DOHH2 (cell line): Measurements from ENCODE around the gene GPR132.

ENCODE experiments used
- EZH2phosphoT487 ChIP-seq: fragments of 200-600 bp; sonication (generic); IDR thresholded peaks from 2 replicates; pipeline ENCODE4 v1.6.1; 2017; ENCODE audit warnings: borderline replicate concordance, mild to moderate bottlenecking, antibody characterized with exemption, low read length, moderate library complexity, mixed read lengths
- TF ChIP-seq, protein P1 (sequence below): fragments of 200-600 bp; sonication (generic); IDR thresholded peaks from one replicate; pipeline ENCODE4 v1.5.1; 2014; ENCODE audit warnings: antibody characterized with exemption, mild to moderate bottlenecking, low read depth, low read length; ENCODE audit not compliant: poor library complexity, severe bottlenecking

GRCh38 chr14:105039458-105040205 lies 25.6 kb downstream of the GPR132 start:
- TF ChIP-seq, protein P1, sequence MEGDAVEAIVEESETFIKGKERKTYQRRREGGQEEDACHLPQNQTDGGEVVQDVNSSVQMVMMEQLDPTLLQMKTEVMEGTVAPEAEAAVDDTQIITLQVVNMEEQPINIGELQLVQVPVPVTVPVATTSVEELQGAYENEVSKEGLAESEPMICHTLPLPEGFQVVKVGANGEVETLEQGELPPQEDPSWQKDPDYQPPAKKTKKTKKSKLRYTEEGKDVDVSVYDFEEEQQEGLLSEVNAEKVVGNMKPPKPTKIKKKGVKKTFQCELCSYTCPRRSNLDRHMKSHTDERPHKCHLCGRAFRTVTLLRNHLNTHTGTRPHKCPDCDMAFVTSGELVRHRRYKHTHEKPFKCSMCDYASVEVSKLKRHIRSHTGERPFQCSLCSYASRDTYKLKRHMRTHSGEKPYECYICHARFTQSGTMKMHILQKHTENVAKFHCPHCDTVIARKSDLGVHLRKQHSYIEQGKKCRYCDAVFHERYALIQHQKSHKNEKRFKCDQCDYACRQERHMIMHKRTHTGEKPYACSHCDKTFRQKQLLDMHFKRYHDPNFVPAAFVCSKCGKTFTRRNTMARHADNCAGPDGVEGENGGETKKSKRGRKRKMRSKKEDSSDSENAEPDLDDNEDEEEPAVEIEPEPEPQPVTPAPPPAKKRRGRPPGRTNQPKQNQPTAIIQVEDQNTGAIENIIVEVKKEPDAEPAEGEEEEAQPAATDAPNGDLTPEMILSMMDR: no peak
- no peak for TF ChIP-seq EZH2phosphoT487
